NT2/D1 (cell line): ENCODE measurements around the gene CPLX1.

Experiments used
- YY1 ChIP-seq: IDR thresholded peaks from 2 replicates; pipeline ENCODE4 v1.6.1; 2011; ENCODE audit not compliant: insufficient read length, insufficient read depth
- ZNF274 ChIP-seq: IDR thresholded peaks from 2 replicates; pipeline ENCODE4 v1.6.1; 2011; ENCODE audit warnings: mild to moderate bottlenecking, low read depth, low read length

GRCh38 chr4:760616-761015, 65.3 kb downstream of the CPLX1 start:
- TF ChIP-seq YY1 (no peak), ZNF274 (no peak)
